GM21423 (cell line): ENCODE results near the gene STX1A.
A peak's percentile ranks its signal among the peaks of the same experiment; 100 is the strongest.
"Not testable (repeated sequence)": the region's sequence is repeated elsewhere in the genome, so short reads cannot be mapped to it uniquely, and the experiment has no call there.

Source experiments
- ATAC-seq: cut with Tn5 transposase; IDR thresholded peaks from one replicate; pipeline ENCODE4 v1.9.1; 2021; ENCODE audit warnings: mild to moderate bottlenecking, moderate library complexity; ENCODE audit not compliant: unreplicated experiment

Gene STX1A

DNA sequence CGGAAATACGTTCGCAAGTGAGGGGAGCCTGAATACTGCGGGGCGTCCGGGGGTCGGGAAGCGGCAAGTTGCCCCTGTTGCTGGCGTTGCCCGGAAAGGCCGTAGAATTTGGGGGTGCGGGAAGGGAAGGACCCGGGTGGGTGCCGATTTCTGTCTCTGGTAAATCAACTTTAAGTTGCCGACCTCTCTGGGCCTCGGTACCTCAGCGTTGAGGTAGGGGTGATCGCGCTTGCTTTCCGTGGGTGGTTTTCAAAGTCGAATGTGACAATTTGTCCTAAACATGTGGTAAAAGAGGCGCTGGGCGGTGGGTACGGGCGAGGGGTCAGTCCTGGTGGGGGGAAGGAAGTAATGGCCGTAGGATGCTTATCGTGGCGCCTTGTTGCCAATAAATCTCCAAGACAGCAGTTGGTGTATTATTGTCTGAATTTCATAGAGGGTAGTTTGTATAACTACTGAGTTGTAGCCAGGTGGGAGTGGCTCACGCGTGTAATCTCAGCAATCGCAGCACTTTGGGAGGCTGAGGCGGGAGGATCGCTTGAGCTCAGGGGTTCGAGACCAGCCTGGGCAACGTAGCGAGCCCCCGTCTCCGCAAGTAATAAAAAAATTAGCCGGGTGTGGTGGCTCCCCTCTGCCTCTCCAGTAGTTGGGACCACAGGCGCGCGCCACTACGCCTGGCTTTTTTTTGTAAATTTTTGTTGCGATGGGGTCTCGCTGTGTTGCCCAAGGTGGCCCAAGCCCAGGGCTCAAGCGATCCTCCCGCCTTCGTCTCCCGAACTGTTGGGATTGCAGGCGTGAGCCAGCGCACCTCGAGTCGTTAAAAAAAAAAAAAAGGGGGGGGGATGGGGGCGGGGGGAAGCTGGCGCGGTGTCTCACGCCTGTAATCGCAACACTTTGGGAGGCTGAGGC, 35.4 kb downstream of the STX1A start:
- no peak for ATAC-seq

DNA sequence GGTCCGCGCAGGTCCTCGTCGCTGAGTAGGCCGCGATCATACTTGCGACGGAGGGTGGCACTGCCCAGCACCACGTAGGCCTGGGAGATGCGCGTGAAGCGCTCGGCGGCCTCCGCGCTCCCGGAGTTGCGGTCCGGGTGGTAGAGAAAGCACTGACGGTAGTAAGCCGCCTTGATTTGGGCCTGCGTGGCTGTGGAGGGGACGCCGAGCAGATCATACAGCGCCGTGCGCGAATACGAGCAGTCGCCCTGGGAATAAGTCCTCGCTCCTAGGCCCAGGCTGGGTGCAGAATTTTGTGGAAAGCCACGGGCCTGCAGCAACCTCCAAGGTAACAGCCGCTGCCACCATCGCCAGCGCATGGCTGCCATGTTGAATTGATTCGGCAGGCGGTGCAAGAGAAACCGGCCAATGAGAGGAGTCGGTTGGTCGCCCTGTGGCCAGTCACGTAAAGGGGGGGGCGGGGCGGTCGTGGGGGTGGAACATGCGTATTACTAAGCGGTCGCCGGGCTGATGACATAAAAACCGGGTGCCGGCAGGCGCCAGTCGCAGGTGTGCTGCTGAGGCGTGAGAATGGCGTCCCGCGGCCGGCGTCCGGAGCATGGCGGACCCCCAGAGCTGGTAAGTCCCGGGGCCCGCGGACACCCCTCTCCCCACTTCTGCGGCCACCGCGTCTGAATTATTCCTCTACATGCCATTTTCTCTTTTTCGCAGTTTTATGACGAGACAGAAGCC, 36.2 kb downstream of the STX1A start, which contains the start of the genes BUD23 and DNAJC30:
Gene BUD23, plus strand, starts transcription at position 542 of the 732 bp plus-strand sequence. Its CDS starts 29 bp downstream, at position 571.
Gene DNAJC30, minus strand, starts transcription at position 398 of the 732 bp plus-strand sequence. Its CDS starts 30 bp downstream, at position 368.
- ATAC-seq, result peak; percentile 93

DNA sequence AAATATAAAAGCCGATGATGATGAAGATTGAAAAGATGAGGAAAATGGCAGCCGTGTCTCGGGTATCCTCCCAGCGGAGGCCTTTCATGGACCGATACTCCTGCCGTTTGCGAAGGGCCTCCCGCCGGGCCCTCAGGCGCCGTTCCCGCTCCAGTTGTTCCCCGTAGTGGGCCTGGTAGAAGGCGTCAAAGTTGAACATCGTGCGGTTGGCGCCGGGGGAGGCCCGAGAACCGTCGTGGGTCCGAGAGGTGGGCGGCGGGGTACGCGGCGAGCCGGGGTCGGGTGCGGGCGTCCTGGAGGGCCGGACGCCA, 36.8 kb downstream of the STX1A start:
- ATAC-seq, result peak; percentile 14

DNA sequence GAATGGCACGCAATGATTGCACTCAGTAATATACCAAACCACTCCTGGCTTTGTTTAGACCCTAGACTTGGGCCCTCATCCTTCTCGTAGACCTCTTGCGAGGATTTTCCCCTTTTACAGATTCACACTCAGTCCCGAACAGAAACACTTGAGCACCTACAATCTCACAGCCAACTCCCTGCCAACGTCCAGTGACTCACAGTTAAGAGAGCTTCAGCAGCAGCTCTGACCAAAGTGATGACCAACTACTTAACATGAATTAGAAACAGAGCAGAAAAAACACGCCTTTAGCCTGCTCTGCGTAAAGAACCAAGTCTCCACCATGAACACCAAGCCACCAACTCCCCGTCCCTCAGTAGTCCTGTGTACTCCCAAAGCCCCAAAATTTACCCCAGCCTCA, 38.4 kb downstream of the STX1A start:
- ATAC-seq, result no peak

DNA sequence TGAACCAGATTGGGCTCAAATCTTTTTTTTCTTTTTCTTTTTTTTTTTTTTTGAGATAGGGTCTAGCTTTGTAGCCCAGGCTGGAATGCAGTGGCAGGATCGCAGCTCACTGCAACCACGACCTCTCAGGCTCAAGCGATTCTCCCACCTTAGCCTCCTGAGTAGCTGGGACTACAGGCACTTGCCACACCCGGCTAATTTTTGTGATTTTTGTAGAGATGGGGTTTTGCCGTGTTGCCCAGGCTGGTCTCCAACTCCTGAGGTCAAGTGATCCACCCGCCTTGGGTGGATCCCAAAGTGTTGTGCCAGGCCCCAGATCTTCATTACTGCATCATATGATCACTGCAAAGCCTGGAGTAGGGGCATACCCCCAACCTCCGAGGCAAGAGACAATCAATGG, 39.0 kb downstream of the STX1A start:
- no peak for ATAC-seq

DNA sequence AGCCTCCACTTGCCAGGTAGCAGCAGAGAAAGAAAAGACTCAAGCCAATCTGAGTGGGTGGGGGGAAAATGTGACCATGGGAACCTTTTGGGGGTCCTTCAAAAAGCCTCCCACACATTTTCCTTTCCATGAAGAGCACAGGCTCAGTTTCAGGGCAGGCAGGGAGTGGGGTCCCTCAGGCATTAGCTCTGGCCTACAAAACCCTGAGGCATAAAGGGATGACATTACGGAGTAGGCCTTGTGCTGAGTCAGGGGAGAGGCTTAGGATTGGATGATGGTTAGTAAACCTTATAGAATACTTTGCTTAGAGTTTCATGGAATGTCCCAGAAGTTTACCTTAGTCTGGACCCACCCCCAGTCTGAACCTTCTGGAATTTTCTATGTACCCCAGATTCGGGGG, 39.8 kb downstream of the STX1A start:
- ATAC-seq, result no peak

DNA sequence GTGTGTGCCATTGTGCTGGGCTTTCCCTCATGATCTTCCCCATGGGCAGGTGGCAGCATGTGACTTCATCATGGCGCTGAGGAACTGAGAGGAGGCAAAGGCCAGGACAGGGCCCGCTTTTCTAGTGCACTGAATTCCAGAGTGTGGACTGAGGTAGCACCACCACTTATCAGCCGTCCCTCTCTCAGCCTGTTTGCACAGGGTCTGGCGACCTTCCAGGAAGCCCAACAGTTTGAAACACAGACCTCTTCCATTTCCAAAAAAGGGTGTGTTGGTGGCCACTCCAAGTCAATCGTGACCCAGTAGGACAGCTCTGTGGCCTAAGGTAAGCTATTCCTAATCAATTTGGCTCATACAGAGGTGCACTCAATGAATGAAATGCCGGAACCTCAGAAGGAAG, 40.6 kb downstream of the STX1A start:
- ATAC-seq, result no peak

DNA sequence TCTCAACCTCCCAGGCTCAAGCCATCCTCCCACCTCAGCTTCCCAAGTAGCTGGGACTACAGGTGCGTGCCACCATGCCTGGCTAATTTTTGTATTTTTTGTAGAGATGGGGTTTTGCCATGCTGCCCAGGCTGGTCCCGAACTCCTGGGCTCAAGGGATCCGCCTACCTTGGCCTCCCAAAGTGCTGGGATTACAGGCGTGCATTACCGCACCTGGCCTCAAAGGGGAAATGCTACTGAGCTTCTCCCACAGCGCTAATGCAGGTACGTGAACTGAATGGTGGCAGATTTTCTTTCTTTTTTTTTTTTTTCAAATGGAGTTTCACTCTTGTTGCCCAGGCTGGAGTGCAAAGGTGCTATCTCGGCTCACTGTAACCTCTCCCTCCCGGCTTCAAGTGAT, 43.4 kb downstream of the STX1A start:
- ATAC-seq, result not testable (repeated sequence)

DNA sequence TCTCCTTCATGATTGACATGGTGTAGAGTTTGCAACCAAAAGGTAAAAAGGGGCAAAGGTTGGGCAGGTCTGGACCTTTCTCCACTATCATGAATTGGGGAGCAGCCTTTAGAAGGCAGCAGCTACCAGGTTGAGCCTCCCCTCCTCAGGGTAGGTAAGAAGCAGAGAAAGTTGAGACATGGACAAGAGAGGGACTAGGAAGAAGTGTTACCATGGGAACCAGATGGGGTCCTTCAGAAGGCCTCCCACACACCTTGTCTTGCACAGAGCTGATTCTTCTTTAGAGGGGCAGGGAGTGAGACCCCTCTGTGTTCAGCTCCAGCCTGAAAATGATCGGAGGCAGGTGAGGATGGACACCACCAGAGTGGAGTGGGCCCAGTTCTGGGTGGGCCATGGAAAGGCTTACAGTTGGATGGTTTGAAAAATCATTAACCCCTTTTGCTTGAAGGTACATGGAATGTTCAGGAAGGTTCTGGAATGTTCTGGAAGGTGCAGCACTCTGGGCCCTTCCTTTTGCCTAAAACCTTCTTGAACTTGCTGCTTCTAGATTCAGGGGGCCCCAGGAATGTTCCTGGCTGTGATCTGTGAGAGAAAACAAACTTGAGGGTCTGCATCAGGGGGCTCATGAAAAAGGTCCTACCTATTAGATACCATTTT, 44.9 kb downstream of the STX1A start:
- no peak for ATAC-seq

DNA sequence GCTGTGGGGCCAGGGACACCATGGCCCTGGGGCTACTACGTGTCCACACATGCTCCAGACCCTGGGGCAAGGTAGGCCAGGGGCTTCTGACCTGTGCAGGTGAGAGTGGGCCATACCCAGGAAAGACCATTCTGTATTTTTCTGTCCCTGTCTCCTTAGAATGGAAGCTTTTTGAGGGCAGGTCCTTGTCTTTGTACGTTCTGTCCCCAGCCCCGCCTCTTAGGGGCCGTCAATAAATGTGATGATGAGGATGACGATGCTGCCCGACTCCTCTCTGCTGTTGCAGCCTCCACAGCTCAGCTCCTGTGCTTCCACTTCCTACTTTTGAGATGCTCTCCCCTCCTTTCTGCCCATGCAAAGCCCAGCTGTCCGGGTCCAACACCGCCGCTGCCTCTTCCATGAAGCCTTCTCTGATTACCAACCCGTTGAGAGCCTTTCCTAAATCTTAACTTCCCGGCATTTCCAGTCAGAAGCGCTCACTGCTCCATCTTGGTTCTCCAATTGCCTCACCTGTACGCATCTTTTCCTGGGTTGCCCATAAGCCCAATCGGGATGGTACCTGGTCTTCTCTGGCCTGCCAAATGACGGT, 47.5 kb downstream of the STX1A start:
- ATAC-seq, result no peak

DNA sequence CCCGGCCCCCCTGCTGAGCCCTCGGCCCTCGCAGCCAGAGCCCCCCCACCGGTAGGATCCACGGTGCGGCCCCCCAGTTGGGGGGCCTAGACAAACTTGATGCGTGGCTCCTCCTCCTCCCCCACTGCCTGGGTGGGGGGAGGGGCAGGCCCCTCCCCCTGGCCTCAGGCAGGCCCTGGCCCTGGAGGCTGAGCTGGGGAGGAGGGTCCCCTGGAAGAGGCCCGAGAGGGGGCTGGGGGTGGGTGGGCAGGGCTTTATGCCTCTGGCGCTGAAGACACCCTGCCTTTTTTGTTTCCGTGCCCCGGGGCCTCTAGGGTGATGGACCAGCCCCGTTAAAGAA, 48.2 kb downstream of the STX1A start:
- ATAC-seq, result no peak

DNA sequence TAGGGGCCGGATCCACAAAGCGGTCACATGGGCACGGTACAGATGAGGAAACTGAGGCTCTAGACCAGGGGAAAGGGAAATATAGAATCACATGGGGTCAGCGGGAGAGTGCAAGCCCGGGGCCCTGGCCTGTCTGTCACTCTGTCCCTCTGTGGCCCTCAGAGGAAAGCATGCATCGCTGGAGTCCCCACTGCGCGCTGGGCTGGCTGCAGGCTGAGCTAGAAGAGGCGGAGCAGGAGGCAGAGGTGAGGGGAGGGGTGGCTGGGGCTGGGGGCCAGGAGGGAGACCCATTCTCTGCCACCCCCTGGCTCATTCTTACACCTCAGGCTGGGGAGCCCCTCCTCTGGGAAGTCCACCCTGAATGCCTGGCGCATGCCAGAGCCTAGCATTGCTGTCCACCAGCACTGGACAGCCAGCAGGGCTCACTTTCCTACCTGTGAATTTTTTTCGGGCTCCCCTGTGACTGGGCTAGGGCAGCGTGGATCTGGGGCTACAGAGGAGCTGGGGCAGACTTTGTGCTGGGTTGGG, 49.5 kb downstream of the STX1A start:
- ATAC-seq, result no peak

DNA sequence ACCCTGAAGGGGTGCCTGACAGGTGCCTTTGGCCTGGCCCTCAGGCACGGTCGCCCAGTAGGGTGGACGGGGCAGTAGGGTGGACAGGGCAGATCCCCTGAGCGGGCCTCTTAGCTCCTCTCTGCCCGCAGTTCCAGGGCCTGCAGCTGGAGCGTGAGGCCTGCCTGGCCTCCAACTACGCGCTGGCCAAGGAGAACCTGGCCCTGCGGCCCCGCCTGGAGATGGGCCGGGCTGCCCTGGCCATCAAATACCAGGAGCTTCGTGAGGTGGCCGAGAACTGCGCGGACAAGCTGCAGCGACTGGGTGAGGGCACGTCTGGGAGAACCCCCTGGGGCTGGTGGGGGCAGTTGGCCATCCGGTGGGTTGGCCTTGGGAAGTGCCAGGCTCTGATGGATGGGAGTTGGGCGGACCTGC, 50.2 kb downstream of the STX1A start:
- no peak for ATAC-seq

DNA sequence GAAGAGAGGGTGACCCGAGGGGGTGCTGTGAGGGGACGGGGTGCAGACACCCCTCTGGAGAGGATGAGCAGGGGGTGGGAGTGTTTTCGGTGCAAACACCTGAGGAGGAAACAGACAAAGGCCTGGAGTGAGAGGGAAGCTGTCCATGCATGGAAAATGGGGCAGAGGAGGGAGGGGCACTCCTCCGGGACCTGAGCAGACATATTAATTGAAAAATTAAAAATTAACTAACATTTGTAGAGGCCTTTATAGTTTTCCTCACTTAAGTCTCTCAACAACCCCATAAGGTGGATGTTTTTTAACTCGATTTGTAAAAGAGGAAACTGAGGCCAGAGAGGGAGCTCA, 50.6 kb downstream of the STX1A start:
- no peak for ATAC-seq

DNA sequence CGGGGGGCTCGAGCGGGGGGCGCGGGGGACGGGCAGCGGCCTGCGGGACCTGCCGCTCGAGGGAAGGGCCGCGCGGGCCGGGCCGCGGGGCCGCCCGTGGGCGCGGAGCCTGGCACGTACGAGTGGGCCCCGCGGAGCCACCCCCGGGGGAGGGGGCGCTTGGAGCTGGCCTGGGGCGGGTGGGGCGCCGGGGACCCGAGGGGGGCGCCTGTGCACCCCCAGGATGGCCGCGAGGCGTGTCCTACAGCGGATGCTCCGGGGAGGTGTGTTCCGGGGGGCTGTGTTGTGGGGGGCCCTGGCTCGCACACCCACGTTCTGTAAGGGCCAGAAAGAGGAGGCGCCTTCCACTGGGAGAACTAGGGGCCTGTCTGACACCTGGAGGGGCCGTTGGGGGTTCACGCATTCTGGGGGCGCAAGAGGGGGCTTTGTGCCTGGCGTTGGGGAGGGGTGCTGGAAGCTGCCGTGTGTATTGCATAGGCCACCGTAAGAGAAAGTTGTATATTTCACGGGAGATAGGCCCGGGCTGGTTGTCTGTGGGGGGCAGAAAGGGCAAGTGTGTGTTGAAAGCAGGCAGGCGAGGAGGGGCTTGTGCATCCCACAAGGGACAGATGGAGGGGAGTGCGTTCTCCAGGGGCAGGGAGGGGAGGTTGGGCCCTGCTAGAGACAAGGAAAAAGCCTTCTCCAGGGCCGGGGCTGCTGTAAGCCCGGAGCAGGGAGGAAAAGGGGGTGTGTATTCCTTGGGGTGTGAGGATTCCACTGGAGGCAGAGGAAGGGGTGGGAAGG, 51.2 kb downstream of the STX1A start:
- ATAC-seq, result no peak

DNA sequence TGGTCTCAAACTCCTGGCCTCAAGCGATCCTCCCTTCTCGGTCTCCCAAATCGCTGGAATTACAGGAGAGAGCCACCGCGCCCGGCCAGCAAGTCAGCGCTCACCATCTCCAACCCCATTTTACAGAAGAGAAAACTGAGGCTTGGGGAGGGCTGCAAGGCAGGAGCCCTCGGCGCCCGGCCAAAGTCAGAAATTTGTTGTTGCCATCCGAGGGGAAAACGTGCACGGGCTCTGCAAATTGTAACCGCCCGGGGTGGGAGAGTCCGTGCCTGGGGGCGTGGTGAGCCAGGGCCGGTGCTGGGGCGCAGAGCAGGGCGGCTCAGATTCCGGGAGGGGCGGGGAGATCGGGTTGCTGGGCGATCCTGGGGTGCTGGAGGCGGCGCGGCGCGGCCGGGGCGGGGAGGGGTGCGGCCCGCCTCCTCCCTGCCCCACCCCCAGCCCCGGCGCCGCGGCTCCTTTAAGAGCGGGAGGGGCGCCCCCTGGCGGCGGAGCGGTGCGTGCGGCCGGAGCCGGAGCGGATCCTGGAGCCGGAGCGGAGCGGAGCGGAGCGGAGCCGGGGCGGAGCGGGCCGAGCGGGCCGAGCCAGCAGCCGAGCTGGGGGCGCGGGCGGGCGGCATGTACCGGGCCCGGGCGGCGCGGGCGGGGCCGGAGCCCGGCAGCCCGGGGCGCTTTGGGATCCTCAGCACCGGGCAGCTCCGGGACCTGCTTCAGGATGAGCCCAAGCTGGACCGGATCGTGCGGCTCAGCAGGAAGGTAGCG, 51.9 kb downstream of the STX1A start, which contains the start of gene VPS37D:
Gene VPS37D, plus strand, starts transcription at position 488 of the 759 bp plus-strand sequence. Its CDS starts 128 bp downstream, at position 616.
- ATAC-seq, result peak; percentile 91

DNA sequence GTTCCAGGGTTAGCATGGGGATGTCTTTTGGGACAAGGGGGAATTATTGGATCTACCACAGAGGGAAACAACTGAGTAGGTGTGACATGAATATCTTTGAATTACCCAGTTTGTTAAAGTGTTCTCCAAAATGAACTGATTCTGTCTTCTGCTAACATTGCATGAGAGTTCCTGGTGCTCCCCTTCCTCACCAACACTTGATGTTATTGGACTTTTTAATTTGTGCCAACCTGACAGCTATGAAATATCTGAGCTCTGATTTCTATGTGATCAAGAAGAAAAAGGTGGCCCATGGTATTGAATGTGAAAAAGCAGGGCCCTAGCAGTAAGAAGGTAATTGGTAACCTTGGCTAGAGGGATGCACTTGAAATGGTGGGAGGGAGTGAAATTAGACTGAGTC, 56.4 kb downstream of the STX1A start:
- no peak for ATAC-seq

DNA sequence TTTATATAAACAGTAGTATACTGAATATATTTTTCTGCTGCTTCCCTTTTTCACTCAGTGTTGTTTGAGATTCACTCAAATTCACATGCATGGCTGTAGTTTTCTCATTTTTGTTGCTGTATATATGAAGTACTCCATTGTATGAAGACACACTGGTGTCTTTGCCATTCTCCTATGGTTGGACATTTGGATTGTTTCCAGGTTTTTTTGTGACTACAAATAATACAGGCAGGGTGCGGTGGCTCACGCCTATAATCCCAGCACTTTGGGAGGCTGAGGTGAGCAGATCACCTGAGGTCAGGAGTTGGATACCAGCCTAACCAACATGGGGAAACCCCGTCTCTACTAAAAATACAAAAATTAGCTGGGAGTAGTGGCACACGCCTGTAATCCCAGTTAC, 58.9 kb downstream of the STX1A start:
- ATAC-seq, result not testable (repeated sequence)

DNA sequence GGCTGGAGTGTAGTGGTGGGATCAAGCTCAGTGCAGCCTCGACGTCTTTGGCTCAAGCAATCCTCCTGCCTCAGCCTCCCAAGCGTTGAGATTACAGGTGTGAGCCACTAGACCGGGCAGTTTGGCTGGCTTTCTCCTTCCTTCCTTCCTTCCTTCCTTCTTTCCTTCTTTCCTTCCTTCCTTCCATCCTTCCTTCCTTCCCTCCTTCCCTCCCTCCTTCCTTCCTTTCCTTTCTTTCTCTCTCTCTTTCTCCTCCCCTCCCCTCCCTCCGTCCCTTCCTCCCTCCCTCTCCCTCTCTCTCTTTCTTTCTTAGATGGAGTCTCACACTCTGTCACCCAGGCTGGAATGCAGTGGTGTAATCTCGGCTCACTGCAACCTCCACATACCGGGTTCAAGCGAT, 59.5 kb downstream of the STX1A start:
- ATAC-seq, result no peak
